Stomach (tissue), 9 donors: ENCODE measurements around the gene PPP1R12C. TPM values are rescaled to one million over a fixed set of nuclear protein-coding genes. Genes with fewer than 3 reads are reported as not detected.

Source experiments
- DNase-seq, 2 donors: peaks; one replicate each; pipeline versions ENCODE4 v3.0.0 to v3.0.0-alpha.2; 2013 to 2019
- H3K27ac ChIP-seq, 5 donors: fragments of 200-600 bp in 4 of 5; sonication (generic) in 4 of 5; one replicate each; pipeline ENCODE4 v1.5.1; 2013 to 2019; ENCODE audit warnings: mild to moderate bottlenecking in 1 of 5, moderate library complexity in 1 of 5
- H3K27me3 ChIP-seq, 3 donors: fragments of 200-600 bp; sonication (generic); one replicate each; pipeline ENCODE4 v1.5.1; 2017 to 2019; ENCODE audit warnings: mixed run types in 1 of 3
- H3K36me3 ChIP-seq, 4 donors: fragments of 200-600 bp; sonication (generic); 1 replicate in 3 of 4; 2 replicates in 1 of 4; pipeline ENCODE4 v1.5.1; 2016 to 2019
- H3K4me1 ChIP-seq, 4 donors: fragments of 200-600 bp; sonication (generic); one replicate each; pipeline ENCODE4 v1.5.1; 2016 to 2019
- H3K4me3 ChIP-seq, 4 donors: fragments of 200-600 bp; sonication (generic) in 3 of 4; one replicate each; pipeline ENCODE4 v1.5.1; 2016 to 2019; ENCODE audit warnings: mild to moderate bottlenecking in 1 of 4
- H3K9me3 ChIP-seq, 4 donors: fragments of 200-600 bp; sonication (generic); one replicate each; pipeline ENCODE4 v1.5.1; 2016 to 2019
- EP300 ChIP-seq: sonication (generic); formaldehyde crosslinking; IDR thresholded peaks from one replicate; pipeline ENCODE4 v1.6.1; 2017; ENCODE audit warnings: antibody characterized with exemption
- POLR2A ChIP-seq, 4 donors: fragments of 450-650 bp; IDR thresholded peaks; one replicate each; pipeline ENCODE4 v1.6.1; 2016; ENCODE audit warnings: antibody characterized with exemption in 4 of 4, control low read depth in 2 of 4, mild to moderate bottlenecking in 1 of 4, moderate library complexity in 1 of 4
- POLR2AphosphoS5 ChIP-seq, 3 donors: sonication (generic); formaldehyde crosslinking; IDR thresholded peaks; one replicate each; pipeline ENCODE4 v1.6.1; 2016; ENCODE audit warnings: antibody characterized with exemption in 3 of 3
- WGBS, 5 donors: extraction: QIAGEN DNeasy Blood & Tissue Kit in 3 of 5; methylation state at CpG; one replicate each; pipeline versions ENCODE4 v1.1.5 to v1.1.7; 2013 to 2018; 5-methylcytosine and 5-hydroxymethylcytosine counted together
- intact Hi-C: fragments of 100-400 bp; cut with DNase I; formaldehyde crosslinking; loops from one replicate; pipeline ENCODE4 v1.15.1; 2023; ENCODE audit warnings: low total_unique reads
- polyA plus RNA-seq, 3 donors: library from polyadenylated mRNA; stranded (reverse); fragments of 200-250 nt; gene quantifications; one replicate each; pipeline ENCODE4 v1.2.3, GENCODE V29; 2013
- total RNA-seq, 5 donors: library from RNA; depleted of rRNA; stranded (reverse); fragments of >200 nt; gene quantifications; one replicate each; pipeline versions ENCODE4 v1.1.0 to v1.2.3, GENCODE V29; 2014 to 2016
- TF ChIP-seq, protein P1 (sequence below), 7 experiments: fragments of 450-650 bp in 4 of 7; fragments of 200-600 bp in 3 of 7; sonication (generic) in 3 of 7; IDR thresholded peaks; one replicate each; pipeline ENCODE4 v1.5.1; 2016 to 2019; ENCODE audit warnings: antibody characterized with exemption in 7 of 7, control low read depth in 2 of 7, mild to moderate bottlenecking in 1 of 7
- donor health status: healthy with polysubstance abuse.
- donor health status: Bipolar disorder and iron deficiency.
- donor health status: healthy.

Gene PPP1R12C
- total and polyA plus RNA-seq, 8 donors, result 52.7 to 261 (median 131) TPM

DNA sequence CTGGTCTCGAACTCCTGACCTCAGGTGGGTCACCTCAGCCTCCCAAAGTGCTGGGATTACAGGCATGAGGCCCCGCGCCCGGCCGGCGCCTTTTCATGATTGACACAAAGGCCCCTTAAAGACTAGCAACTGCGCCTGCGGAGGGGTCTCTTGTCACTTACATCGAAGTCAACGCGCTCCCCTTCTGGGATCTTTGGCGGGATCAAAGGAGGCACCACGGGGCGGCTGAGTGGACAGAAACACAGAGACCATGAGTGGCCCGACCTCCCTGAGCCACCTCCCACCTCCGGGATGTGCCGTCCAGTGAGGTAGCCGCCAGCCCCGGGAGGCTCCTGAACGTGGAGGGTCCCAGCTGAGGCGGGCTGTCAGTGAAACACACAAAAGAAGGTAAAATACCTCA, 24.3 kb upstream of the PPP1R12C start:
- Histone ChIP-seq H3K27me3 (peaks cover 22 to 100% (median 63%) of the 10 kb centered on the region in 3 donors), H3K4me1 (peaks cover 3 to 26% (median 16%) of the 10 kb centered on the region in 4 donors), H3K4me3 (no peak overlapping the region), H3K36me3 (no peaks in the 10 kb centered on the region), H3K27ac (no peak overlapping the region), H3K9me3 (no peaks in the 10 kb centered on the region)
- no peak for DNase-seq
- WGBS, 5 donors, result 13 to 23% (median 18%) methylated on average over 20 to 21 of the region's 21 CpGs
- TF ChIP-seq POLR2A (IDR thresholded peaks at IDR 0.05), result no peak
- intact Hi-C loops, result loop anchor here (5.0 to 10.0 kb wide), 2 partner anchors 276 to 353 kb away; no protein-coding TSS in a partner anchor

DNA sequence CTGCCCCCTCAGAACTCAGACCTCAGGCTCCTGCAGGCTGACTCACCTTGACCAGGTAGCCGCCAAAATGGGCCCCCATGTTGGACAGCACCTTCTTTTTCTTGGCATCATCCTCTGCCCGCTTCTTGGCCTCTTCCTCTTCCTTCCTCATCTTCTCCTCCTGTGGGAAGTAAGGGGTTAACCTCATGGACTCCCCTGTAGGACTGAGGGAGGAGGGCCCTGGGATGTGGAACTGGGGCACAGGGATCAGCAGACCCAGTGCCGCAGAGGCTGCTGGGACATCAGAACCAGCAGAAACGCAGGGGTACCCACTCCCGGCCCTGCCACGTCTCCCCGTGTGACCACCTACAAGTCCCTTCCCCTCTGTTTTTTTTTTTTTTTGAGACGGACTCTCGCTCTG, 20.5 kb upstream of the PPP1R12C start:
- no peak for DNase-seq
- Histone ChIP-seq H3K4me1 (peaks cover 3 to 13% (median 7%) of the 10 kb centered on the region in 4 donors), H3K27me3 (peaks cover 6 to 93% (median 47%) of the 10 kb centered on the region in 3 donors), H3K36me3 (no peaks in the 10 kb centered on the region), H3K4me3 (no peak overlapping the region), H3K9me3 (no peaks in the 10 kb centered on the region), H3K27ac (no peak overlapping the region)
- intact Hi-C loops, result no loop called here
- TF ChIP-seq, protein P1, sequence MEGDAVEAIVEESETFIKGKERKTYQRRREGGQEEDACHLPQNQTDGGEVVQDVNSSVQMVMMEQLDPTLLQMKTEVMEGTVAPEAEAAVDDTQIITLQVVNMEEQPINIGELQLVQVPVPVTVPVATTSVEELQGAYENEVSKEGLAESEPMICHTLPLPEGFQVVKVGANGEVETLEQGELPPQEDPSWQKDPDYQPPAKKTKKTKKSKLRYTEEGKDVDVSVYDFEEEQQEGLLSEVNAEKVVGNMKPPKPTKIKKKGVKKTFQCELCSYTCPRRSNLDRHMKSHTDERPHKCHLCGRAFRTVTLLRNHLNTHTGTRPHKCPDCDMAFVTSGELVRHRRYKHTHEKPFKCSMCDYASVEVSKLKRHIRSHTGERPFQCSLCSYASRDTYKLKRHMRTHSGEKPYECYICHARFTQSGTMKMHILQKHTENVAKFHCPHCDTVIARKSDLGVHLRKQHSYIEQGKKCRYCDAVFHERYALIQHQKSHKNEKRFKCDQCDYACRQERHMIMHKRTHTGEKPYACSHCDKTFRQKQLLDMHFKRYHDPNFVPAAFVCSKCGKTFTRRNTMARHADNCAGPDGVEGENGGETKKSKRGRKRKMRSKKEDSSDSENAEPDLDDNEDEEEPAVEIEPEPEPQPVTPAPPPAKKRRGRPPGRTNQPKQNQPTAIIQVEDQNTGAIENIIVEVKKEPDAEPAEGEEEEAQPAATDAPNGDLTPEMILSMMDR (IDR thresholded peaks at IDR 0.05), result no peak
- TF ChIP-seq POLR2A (IDR thresholded peaks at IDR 0.05), result no peak
- no peak for TF ChIP-seq POLR2AphosphoS5 (IDR thresholded peaks at IDR 0.05)
- TF ChIP-seq EP300, result no peak
- 47 to 58% (median 54%) methylated on average over 9 of the region's 9 CpGs for WGBS, 5 donors

DNA sequence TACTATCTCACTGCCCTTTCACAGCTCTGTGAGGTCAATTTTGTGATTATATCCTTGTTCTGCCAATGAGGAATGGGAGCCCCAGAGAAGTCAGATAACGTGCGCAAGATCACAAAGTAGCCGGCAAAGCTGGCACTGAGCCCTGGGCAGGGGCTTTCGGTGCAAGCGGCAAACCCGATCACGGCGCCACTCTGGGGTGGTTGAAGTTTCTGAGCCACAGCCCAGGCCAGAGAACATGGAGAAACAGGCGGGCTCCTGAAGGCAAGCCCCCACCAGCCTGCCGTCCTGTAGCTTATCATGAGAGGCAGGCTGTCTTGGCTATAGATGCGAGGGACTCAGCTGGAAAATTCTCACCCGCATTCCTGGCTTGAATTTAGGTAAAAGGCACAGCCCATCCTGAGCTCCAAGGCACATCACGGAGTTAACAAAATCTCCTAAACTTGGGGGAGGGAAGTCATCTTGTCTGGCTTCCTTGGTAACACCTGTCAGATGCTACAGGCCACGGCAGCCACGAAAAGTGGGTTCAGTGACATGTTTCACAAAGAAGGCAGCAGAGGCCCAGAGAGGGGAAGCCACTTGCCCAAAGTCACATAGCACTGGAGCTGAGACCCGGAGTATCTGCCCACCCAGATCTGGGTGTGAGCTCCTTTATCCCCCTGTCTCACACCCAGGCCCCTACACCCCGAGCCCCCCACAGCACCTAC, 19.1 kb upstream of the PPP1R12C start:
- 33 to 73% (median 44%) methylated on average over 12 to 17 of the region's 17 CpGs for WGBS, 5 donors
- H3K36me3 ChIP-seq, result no peaks in the 10 kb centered on the region
- TF ChIP-seq EP300 (no peak), POLR2AphosphoS5 (IDR thresholded peaks at IDR 0.05) (no peak), POLR2A (IDR thresholded peaks at IDR 0.05) (no peak)
- TF ChIP-seq, protein P1 (IDR thresholded peaks at IDR 0.05), result no peak
- peaks cover under 1 to 7% (median 4%) of the 10 kb centered on the region in 4 donors for H3K4me1 ChIP-seq
- peak in 1 of 2 donors; percentile 27 for DNase-seq
- no peak overlapping the region for H3K27ac ChIP-seq
- H3K27me3 ChIP-seq, result peaks cover 0 to 93% (median 41%) of the 10 kb centered on the region in 3 donors
- intact Hi-C loops, result no loop called here
- H3K4me3 ChIP-seq, result no peak overlapping the region
- H3K9me3 ChIP-seq, result no peaks in the 10 kb centered on the region

DNA sequence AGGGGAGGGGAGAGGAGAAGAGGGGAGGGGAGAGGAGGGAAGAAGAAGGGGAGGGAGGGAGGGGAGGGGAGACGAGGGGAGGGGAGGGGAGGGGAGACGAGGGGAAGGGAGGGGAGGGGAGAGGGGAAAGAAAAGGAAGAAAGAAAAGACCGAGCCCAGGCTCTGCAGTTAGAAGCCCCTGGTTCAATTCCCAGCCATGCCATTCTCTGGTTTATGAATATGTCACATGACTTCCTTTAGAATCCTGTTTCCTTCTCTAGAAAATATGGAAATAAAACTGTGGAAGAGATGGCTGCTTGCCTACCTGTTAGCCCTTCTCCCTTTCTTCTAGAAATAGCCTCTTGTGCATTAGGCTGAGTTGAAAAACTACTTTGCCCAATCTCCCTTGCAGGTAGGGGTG, 17.3 kb upstream of the PPP1R12C start:
- DNase-seq, result no peak
- H3K27me3 ChIP-seq, result peaks cover 0 to 80% (median 35%) of the 10 kb centered on the region in 3 donors
- no peaks in the 10 kb centered on the region for H3K9me3 ChIP-seq
- intact Hi-C loops, result no loop called here
- TF ChIP-seq, protein P1 (IDR thresholded peaks at IDR 0.05), result no peak
- TF ChIP-seq POLR2AphosphoS5 (IDR thresholded peaks at IDR 0.05), result no peak
- H3K27ac ChIP-seq, result no peak overlapping the region
- WGBS, 5 donors, result 6 to 35% (median 24%) methylated on average over 1 of the region's 3 CpGs
- H3K4me3 ChIP-seq, result no peak overlapping the region
- no peaks in the 10 kb centered on the region for H3K4me1 ChIP-seq
- H3K36me3 ChIP-seq, result no peaks in the 10 kb centered on the region
